ENCODE results near the gene HOATZ. TPM values are rescaled to one million over a fixed set of nuclear protein-coding genes. Genes with fewer than 3 reads are reported as not detected.
A peak's percentile ranks its signal among the peaks of the same experiment; 100 is the strongest.

Gene HOATZ
- total RNA-seq, 1 donor from 2014 or later, result not detected

DNA sequence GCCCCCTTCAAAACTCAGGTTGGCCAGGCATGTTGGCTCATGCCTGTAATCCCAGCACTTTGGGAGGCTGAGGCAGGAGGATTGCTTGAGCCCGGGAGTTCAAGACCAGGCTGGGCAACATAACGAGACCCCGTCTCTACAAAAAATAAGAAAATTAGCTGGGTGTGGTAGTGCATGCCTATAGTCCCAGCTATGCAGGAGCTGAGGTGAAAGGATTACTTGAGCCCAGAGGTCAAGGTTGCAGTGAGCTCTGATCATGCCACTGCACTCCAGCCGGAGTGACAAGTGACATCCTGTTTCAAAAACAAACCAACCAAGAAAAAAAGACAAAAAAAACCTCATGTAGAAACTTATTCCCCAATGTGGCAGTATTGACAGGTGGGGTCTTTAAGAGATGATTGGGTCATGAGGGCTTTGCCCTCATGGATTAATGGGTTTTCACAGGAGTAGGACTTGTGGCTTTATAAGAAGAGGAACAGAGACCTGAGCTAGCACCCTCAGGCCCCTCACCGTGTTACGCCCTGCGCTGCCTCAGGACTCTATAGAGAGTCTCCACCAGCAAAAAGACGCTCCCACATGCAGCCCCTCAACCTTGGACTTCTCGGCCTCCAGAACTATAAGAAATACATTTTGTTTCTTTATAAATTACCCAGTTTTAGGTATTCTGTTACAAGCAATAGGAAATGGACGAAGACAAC, 48.3 kb downstream of the HOATZ start:
- Mint-ChIP-seq H3K4me3 (no peak overlapping the region), H3K27me3 (ENCODE audit: low read depth) (no peaks in the 10 kb centered on the region), H3K27ac (ENCODE audit: unreplicated experiment) (peak overlapping the region; percentile 85), H3K9me3 (no peaks in the 10 kb centered on the region), H3K4me1 (peaks cover 3% of the 10 kb centered on the region), H3K36me3 (ENCODE audit: low read depth) (no peaks in the 10 kb centered on the region)
- TF ChIP-seq, protein P1, sequence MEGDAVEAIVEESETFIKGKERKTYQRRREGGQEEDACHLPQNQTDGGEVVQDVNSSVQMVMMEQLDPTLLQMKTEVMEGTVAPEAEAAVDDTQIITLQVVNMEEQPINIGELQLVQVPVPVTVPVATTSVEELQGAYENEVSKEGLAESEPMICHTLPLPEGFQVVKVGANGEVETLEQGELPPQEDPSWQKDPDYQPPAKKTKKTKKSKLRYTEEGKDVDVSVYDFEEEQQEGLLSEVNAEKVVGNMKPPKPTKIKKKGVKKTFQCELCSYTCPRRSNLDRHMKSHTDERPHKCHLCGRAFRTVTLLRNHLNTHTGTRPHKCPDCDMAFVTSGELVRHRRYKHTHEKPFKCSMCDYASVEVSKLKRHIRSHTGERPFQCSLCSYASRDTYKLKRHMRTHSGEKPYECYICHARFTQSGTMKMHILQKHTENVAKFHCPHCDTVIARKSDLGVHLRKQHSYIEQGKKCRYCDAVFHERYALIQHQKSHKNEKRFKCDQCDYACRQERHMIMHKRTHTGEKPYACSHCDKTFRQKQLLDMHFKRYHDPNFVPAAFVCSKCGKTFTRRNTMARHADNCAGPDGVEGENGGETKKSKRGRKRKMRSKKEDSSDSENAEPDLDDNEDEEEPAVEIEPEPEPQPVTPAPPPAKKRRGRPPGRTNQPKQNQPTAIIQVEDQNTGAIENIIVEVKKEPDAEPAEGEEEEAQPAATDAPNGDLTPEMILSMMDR (conservative IDR thresholded peaks at IDR 0.05), result no peak
- no peak for DNase-seq (ENCODE audit: low read depth, low spot score)

DNA sequence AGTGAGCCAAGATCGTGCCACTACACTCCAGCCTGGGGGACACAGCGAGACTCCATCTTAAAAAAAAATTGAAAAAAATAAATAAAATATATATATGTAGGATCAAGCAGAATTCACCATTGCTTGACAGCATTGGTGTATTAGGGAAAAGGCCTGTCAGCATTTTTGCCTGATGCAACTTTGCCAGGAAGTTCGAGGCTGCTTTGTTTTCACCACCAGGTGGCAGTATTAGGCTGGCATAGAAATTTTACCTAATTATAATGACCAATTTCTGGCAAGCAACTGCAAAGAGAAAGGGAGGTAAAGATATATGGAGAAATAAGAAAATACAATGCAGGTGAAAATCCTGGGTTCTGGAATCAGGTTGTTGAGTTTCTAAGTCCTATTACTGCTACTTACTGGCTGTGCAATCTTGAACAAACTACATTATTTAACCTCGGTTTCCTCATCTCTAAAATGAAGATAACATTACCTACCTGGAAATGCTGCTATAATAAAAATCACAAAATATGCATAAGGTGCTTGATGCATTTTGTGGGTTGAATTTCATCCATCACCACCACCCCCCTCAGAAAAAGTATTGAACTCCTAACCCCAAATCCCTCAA, 50.6 kb downstream of the HOATZ start:
- TF ChIP-seq, protein P1 (conservative IDR thresholded peaks at IDR 0.05), result peak; percentile 97
- H3K36me3 Mint-ChIP-seq (ENCODE audit: low read depth), result no peaks in the 10 kb centered on the region
- H3K27ac Mint-ChIP-seq (ENCODE audit: unreplicated experiment), result no peak overlapping the region
- peaks cover 10% of the 10 kb centered on the region for H3K4me1 Mint-ChIP-seq
- H3K27me3 Mint-ChIP-seq (ENCODE audit: low read depth), result no peaks in the 10 kb centered on the region
- peak; percentile 66 for DNase-seq (ENCODE audit: low read depth, low spot score)
- H3K9me3 Mint-ChIP-seq, result no peaks in the 10 kb centered on the region
- H3K4me3 Mint-ChIP-seq, result no peak overlapping the region

DNA sequence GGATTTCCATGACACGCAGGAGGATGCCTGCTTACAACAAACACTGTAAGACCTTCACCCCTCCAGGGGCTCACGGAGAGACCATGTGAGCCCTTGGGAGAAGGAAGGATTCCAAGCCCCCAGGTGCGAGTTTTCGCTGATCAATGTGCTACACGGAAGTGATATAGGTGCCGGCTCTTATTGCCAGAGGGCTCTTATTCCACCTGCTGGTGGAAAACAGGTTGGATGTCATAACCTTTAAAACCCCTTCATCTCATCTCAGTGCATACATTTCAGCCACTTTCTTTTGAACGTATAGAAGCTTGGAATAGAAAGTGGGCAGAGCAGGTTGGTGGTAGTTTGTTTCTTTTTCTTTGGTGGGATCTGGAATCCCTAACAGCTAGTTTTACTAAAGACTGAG, 51.7 kb downstream of the HOATZ start:
- TF ChIP-seq, protein P1 (conservative IDR thresholded peaks at IDR 0.05), result no peak
- Mint-ChIP-seq H3K27ac (ENCODE audit: unreplicated experiment) (no peak overlapping the region), H3K4me1 (peaks cover 21% of the 10 kb centered on the region), H3K27me3 (ENCODE audit: low read depth) (no peaks in the 10 kb centered on the region), H3K9me3 (no peaks in the 10 kb centered on the region), H3K4me3 (no peak overlapping the region), H3K36me3 (ENCODE audit: low read depth) (no peaks in the 10 kb centered on the region)
- DNase-seq (ENCODE audit: low read depth, low spot score), result no peak

DNA sequence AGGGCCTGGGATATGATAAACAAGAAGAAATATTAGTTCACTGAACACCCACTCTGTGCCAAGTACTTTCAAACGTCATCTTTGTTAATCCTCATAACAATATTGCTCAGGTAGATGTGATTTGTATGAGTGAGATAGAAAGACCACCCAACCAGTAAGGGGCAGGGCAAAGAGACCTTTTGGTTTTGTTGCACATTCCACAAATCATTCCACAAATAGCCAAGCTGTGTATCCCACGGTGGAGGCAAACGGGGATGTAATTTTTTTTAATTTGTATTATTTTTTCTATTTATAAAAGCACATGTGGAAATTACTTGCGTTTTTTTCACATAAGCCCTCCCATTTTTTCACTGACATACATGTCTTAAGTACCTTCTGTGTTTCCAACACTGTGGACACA, 54.9 kb downstream of the HOATZ start:
- Mint-ChIP-seq H3K4me3 (no peak overlapping the region), H3K36me3 (ENCODE audit: low read depth) (no peaks in the 10 kb centered on the region), H3K4me1 (peaks cover 22% of the 10 kb centered on the region), H3K27ac (ENCODE audit: unreplicated experiment) (no peak overlapping the region), H3K9me3 (no peaks in the 10 kb centered on the region), H3K27me3 (ENCODE audit: low read depth) (no peaks in the 10 kb centered on the region)
- no peak for DNase-seq (ENCODE audit: low read depth, low spot score)
- TF ChIP-seq, protein P1 (conservative IDR thresholded peaks at IDR 0.05), result no peak

DNA sequence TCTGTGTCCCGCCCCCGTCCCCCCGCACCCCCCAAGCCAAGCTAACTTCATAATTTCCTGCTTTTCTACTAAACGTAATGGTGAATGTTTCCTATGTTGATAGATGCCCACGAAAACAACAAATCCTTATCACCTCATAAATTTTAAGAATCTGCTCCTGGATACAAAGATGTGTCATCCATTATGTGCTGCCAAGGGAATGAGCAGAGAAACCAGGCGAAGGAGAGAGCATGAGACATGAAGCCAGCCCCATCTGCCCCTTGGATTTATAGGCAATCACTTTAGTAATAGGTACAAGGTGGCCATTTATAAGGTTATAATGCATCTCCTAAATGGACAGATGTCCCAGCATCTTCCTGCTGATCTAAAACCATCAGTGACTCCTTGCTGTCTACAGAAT, 56.2 kb downstream of the HOATZ start:
- Mint-ChIP-seq H3K4me1 (peaks cover 30% of the 10 kb centered on the region), H3K9me3 (no peaks in the 10 kb centered on the region), H3K36me3 (ENCODE audit: low read depth) (no peaks in the 10 kb centered on the region), H3K4me3 (no peak overlapping the region), H3K27ac (ENCODE audit: unreplicated experiment) (no peak overlapping the region), H3K27me3 (ENCODE audit: low read depth) (no peaks in the 10 kb centered on the region)
- TF ChIP-seq, protein P1 (conservative IDR thresholded peaks at IDR 0.05), result no peak
- DNase-seq (ENCODE audit: low read depth, low spot score), result no peak

Measured in neural crest cell (in vitro differentiated cells).